GM21528 (cell line): Measurements from ENCODE around the gene TMEM63C.
"Not testable (repeated sequence)": the region's sequence is repeated elsewhere in the genome, so short reads cannot be mapped to it uniquely, and the experiment has no call there.

Experiments
- ATAC-seq: cut with Tn5 transposase; IDR thresholded peaks from one replicate; pipeline ENCODE4 v1.9.1; 2021; ENCODE audit warnings: mild to moderate bottlenecking, moderate library complexity; ENCODE audit not compliant: unreplicated experiment, low FRiP score

The TMEM63C gene

DNA sequence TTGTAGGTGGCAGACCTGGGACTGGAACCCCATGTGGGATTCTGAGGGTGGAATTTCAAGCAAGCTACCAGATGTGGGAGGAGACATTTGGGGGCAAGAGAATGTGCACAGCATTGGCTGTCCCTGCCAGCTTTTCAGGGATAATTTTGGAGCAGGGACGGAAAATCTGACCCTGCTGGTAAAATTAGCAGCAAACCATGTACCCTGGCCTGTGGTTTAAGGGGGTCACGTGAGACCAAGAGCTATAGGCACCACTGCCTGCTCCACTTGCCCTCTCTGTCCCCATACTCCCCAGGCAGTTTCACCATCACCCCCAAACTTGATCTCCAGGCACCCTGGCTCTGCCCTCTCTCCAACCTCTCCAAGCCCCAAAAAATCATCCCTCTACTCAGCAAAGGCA is 26.5 kb upstream of the TMEM63C start:
- no peak for ATAC-seq

DNA sequence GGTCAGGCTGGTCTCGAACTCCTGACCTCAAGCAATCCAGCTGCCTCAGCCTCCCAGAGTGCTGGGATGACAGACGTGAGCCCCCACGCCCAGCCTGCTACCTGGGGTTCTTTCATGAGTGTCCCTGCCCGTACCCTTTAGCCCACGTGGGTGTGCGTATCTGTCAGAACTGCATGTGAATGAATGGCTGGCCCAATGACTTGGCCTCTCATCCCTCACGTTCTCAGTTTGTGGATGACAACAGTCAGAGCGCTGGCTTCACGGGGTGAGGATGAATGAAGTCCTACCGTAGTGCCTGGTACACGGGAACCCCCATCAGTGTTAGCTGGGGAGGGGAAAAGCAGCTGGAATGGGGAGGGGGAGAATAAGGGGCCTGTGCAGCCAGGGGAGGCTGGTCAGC is 23.9 kb upstream of the TMEM63C start:
- no peak for ATAC-seq

DNA sequence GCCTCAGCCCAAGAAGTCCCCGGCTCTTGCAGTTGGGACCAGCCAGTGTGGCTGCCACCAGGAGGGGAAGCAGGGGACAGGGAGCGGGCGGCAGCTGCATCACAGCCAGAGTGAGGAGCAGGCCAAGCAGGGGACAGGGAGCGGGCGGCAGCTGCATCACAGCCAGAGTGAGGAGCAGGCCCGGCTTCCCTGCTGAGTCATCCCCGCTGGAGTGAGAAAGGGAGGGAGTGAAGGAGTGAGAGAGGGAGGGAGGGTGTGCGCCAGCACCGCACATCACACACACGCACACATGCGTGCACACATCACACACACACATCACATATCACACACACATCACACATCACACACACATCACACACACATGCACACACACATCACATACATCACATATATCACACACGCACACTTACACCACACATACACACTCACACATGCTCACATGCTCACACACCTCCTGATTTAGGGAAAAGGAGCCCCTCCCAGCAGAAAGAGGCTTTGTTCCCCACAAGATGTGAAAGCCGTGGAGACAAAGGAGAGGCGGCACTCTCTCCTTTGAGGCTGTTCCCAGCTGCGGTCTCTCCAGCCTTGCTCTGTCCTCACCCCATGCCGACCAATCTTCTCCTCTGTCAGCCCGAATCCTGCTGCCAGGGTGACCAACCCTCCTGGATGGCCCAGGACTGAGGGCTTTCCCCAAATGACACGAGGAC is 23.3 kb upstream of the TMEM63C start:
- no peak for ATAC-seq

DNA sequence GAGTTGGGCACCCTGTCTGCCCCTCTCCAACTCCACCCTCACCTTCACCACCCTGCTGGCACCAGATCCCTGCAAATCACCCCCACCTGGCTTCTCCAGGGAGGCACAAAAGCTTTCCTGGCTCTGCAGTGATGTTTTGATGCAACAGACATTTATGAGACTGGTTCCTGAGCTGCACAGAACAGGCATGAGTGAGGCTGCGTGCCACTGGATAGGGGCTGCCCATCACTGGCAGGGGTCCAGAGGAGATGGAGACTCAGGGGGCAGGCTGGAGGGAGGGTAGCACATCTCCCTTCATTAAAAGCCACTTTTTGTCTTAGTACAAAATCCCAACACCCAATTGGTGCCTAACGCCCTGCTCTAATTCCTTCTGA is 22.7 kb upstream of the TMEM63C start:
- no peak for ATAC-seq

DNA sequence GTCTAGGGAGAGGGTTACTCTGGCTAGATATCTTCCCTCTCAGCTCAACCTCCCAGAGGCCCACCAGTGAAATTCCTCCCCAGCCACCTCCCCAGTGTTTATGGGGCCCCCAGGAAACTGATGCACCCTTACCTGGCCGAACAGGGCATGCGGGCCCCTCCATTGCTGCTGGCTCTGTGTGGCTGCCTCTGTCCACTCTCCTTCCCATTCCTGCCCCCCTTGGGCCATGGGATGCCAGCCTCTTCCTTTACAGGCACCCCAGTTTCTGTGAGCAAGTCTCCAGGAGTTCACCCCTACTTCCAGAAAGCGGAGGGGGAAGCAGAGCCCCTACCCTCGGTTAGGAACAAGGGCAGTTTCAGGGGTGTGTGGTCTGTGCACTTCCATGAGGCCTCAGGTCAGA is 20.6 kb upstream of the TMEM63C start:
- ATAC-seq = no peak

DNA sequence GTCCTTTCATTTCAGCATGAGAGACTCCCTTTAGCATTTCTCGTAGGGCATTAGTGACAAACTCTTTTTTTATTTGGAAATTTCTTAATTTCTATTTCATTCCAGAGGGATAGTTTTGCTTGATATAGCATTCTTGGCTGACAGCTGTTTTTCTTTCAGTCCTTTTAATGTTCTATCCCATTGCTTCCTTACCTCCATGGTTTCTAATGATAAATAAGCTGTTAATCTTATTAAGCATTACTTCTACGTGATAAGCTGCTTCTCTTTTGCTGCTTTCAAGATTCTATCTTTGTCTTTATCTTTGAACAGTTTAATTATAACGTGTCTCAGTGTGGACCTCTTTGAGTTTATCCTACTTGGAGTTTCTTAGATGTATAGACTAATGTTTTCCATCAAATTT is 11.6 kb upstream of the TMEM63C start:
- ATAC-seq = no peak

DNA sequence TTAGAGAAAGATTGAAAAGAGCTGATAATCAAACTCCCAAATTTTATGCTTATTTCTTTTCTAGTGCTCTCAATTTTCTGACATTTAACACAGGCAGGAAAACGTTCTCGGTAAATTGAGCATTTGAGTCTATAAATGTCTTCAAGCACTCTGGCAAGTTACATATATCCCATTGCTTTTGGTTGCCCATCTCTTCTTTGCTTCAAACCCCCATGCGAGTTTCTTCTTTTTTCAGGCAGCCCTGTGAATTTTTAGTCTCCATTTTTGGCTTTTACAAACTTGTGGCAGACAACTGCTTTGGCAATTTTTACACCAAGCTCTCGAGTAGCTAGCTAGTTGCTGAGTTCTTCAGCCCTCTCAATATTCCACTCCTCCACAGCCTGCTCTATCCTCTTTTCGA is 8.7 kb upstream of the TMEM63C start:
- no peak for ATAC-seq

DNA sequence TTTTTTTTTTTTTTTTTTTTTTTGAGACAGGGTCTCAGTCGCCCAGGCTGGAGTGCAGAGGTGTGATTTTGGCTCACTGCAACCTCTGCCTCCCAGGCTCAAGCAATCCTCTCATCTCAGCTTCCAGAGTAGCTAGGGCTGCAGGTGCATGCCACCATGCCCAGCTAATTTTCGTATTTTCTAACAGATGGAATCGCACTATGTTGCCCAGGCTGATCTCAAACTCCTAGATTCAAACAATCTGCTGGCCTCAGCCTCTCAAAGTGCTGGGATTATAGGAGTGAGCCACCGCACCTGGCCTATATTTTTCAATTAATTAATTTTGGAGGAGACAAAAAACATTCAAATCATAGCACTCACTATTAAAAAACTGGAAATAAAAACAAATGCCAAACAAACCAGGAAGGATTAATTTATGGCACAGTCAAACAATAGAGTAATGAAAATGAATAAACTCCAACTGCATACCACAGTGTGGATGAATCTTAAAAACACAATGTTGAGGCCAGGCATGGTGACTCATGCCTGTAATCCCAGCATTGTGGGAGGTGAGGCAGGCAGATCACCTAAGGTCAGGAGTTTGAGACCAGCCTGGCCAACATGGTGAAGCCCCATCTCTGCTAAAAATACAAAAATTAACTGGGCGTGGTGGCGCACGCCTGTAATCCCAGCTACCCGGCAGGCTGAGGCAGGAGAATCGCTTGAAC is 7.5 kb upstream of the TMEM63C start:
- ATAC-seq = not testable (repeated sequence)

DNA sequence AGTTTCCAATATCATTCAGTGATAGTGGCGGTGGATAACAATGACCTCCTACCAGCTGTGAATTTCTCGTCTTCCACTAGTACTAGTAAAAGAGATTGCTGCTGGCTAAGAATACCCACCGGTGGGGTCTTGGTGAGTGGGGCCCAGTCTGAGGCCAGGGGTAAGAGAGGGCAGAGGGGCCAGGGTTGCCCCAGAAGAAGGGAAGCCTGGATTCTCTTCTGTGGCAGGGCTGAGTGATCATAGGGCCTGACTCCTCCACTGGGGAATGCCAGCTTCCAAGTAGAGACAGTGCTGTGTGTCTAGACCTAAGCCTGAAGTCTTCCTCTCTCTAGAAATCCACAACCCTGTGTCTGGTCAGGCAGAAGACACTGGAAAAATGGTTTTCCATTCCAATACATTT is 5.8 kb upstream of the TMEM63C start:
- ATAC-seq = no peak

DNA sequence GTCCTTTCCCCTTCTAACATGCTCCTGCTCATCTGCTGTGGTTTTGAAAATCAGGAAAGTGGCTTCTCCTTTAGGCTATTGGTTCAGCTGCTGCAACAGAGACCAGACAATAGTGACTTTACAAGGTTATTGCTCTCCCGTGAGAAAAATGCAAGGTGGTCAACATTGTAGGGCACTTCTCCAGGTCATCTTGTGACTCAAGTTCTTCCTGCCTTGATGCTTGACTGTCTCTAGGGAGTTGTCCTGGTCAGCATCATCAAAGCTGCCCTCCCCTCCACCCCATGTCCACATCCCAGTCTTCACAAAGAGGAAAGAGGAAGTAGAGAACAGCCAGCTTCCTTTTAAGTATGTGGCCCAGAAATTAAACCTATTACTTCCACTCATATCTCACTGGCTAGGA is 3.9 kb upstream of the TMEM63C start:
- ATAC-seq = no peak

DNA sequence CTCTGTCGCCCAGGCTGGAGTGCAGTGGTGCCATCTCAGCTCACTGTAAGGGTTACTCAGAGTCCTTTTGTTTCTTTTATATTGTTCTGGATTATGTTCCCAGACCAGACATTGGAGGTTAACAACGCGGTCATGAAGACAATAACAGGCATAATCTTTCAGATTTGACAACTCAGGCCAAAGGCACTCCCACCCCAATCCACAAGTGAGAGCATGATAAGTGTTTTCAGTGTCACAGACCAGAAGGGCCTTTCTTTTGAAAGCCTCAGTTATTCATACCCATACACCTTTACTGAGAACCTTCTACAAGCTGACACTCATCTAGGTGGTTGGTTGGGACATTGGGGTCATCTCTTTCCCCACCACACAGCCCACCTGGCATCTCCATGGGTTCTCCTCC is 2.9 kb upstream of the TMEM63C start:
- no peak for ATAC-seq

DNA sequence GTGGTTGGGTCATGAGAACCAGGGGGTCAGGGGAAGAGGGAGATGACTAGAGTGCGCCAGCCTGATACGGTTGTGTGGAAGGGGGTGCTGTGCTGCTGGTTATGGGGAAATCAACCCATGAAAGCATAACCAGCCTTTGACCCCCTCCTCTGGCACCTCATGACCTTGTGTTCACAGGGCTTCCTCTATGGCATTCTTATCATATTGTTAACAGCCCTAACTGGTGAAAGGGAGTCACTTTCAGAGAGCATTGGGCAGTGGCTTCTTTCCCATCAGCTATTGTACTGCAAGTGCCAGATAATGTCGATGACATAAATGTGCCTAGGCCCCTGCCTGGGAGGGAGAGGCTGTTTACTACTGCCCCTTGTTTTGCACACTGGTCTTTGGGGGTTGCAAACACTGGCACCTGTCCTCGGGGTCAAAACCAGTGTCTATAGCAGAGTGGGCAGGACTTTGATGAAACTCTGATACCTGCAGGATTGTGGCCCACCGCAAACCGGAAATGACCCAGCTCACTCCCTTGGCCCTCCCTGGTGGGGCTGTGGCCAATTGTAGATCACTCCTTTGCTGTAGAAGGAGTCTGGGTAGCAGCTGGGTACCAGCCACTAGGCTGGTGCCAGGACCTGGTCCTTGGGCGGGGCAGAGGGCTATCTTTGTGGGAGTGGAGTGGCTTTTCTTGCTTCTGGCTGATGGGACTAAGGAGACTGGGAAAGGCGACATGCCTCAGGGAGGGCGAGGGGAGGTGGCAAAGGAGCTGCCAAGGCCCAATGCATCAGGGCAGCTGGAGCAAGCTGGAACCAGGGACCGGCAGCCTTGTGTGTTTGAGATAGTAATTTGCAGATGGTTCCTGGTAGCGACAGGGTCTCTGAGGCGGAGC is 634 bp upstream of the TMEM63C start:
- ATAC-seq = no peak

DNA sequence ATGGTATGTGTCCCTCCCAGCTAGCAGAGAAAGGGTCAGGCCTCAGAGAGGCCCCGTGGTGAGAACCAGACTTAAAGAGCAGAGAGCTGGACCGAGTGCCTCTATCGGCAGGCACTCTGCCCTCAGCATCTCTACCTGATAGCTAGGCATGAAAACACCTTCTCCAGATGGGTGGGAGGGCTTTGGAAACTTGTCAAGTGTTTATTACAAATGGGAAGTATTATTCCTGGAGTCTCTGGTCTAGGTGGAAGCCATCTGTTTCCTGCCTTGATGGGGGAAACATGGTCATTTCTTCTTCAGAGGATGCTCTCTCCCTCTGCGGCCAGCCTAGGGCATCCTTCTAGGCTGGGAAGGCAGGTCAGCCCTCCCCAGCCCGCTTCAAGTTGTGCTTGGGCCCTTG is 2.3 kb downstream of the TMEM63C start:
- ATAC-seq = no peak

DNA sequence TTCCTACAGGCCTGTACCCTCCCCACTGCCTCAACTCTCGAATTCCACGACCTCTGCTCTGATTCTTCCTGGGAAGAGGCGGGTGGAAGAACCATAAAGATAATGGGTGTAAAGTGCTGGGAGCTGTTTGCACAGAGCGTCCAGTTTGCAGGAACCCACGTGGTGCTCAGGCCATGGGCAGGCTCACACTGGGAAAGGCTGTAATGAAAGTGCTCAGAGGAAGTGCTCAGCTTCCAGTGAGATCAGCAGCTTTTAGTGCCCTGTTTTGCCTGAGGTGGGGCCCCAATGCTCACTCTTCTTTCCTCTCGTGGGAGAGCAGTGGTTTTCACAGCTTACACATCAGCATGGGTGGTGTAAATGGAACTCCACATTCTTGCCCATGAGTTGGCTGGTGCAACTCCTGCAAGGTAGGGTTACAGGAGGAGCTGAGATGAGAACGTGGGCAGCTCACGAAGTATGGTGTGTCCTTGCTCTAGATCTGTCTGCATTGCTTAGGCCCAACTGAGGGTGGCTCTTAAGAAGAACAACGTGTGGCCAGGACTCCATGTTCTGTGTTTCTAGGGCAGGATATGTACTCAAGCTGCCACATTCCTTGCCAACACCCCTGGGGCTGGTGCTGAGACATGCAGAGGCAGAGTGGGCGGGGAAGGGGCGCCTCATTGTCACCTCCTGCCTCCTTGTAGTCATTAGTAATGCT is 2.9 kb downstream of the TMEM63C start:
- no peak for ATAC-seq

DNA sequence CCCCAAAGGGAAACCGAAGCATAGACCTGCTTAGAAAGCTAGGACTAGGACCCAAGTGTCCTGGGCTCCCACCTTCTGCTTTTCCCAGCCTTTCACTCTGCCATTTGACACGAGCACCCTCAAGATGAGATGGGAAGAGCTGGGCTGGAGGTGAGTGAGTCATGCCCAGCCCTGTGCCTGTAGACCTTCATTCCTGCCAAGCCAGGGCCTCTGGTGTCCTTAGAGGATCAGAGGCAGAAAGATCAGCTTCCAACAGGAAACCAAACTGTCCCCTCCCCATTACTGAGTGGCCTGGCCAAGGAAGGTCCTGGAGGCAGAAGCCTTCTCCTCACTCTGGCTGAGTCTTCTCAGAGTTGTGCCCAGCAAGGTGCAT is 3.5 kb downstream of the TMEM63C start:
- no peak for ATAC-seq

DNA sequence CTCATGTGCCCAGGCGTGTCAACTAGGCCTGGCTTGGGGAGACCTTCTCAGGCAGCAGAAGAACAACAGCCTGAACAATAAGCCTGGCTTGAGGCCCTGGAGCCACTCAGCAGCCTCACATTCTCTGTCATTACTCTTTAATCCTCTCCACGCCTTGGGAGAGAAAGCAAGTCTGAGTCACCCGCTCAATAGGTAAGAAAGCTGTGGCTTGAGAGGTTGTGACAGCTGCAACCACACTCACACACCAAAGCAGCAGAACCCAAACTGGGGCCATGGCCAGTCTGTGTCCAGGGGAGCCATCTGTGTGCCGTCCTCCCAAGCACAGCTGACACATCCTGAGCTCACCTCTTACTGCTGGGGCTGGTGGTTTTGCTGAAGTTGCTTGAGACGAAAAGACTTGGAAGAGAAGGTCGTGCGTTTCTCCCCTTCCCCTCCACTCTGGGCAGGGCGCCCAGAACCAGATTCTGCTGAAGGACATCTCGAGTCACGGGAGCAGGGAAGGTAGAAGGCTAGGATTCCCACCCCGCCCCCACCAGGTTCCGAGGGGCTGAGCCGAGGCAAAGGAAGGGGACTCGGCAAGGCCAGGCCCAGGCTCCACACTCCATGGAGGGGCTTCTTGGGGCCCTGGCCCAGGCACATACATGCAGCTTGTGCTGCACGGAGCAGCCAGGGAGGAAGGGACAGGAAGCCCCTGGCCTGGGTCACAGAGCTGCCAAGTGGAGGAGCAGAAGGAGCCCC is 5.5 kb downstream of the TMEM63C start:
- ATAC-seq = no peak

DNA sequence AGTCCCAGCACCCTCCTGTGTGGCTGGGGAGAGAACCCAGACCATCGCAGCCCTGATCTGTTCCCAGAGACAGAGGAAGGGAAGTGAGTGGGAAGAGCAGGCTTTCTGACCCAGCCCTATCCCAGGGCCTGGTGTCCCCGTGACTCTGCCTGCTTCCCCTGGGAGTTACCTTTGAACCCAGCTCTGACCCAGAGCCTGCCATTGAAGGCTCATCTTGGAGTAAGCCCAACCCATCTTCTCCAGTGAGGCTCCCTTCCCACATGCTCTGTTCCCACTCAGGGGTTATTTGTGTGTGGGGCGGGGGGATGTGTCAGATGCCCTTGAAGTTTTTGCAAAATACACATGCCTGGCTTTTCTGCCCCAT is 6.0 kb downstream of the TMEM63C start:
- no peak for ATAC-seq

DNA sequence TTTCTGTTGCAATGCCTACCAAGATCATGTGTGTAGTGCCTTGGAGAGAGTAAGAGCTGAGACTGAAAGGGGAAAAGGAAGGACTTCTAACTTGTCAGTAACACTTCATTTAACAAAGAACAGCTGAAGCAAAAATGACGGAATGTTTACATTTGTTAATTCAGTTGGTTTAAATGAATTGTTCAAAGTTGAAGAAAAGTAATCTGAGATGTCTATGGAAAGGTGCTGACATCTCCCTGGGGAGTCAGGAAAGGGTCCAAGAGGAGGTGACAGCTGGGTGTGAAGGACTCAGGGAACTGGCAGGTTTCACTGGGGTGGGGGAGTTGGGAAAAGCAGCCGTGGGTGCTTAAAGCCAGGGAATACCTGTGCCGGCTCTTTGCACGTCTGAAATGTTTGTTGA is 7.9 kb downstream of the TMEM63C start:
- ATAC-seq = no peak

DNA sequence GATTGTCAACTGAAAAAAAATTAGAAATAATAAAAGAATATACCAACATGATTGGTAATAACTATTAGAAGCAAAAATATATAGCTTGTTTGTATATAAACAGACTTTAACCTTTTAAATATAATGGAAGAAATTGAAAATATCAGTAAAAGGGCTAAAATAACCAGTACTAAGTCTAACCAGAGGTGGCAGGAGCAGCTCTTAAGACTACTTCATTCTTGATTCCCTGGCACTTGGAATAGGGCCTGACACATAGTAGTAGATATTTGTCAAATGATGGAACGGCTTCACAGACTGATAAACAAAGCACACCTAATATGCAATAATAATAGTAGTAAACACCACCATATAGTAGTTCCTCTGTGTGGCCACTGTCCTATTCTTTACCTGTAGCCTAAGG is 9.4 kb downstream of the TMEM63C start:
- no peak for ATAC-seq

DNA sequence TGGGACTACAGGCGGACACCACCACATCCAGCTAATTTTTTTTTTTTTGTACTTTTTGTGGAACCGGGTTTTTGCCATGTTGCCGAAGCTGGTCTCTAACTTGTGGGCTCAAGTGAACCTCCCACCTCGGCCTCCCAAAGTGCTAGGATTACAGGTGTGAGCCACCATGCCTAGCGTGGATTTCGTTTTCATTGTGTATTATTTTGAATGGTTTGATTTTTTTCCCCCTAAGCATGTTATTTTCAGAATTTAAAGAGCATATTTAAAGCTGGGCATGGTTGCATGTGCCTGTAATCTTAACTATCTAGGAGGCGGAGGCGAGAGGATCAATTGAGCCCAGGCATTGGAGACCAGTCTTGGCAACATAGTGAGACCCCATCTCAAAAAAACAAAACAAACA is 13.1 kb downstream of the TMEM63C start:
- no peak for ATAC-seq
